HepG2 (cell line): Measurements from ENCODE around the gene LYPD3. TPM values are rescaled to one million over a fixed set of nuclear protein-coding genes. Genes with fewer than 3 reads are reported as not detected.

Source experiments
- CENPT ChIP-seq: sonication (generic); formaldehyde crosslinking; IDR thresholded peaks from 2 replicates; pipeline ENCODE4 v1.8.0; 2022; ENCODE audit warnings: low read depth, mild to moderate bottlenecking, moderate library complexity, missing genetic modification reagents
- CHD2 ChIP-seq: IDR thresholded peaks from 2 replicates; pipeline ENCODE4 v1.6.1; 2011; ENCODE audit warnings: low read depth, low read length, improper control_type of control experiment
- HDAC2 ChIP-seq: sonication (generic); formaldehyde crosslinking; IDR thresholded peaks from 2 replicates; pipeline ENCODE4 v1.4.0; 2020; ENCODE audit warnings: missing genetic modification reagents
- HOXD1 ChIP-seq: sonication (generic); formaldehyde crosslinking; IDR thresholded peaks from 2 replicates; pipeline ENCODE4 v1.5.0; 2020; ENCODE audit warnings: missing genetic modification reagents
- NCOA5 ChIP-seq: sonication (generic); formaldehyde crosslinking; IDR thresholded peaks from 2 replicates; pipeline ENCODE4 v1.4.0; 2020; ENCODE audit warnings: missing genetic modification reagents
- NFRKB ChIP-seq: fragments of 450-650 bp; IDR thresholded peaks from 2 replicates; pipeline ENCODE4 v1.6.1; 2017
- NR2F6 ChIP-seq, 2 experiments: IDR thresholded peaks; 2 replicates each; pipeline ENCODE4 v1.6.1; 2016; ENCODE audit warnings: antibody characterized with exemption in 1 of 2, mild to moderate bottlenecking in 1 of 2
- PLRG1 ChIP-seq: fragments of 450-650 bp; conservative IDR thresholded peaks from 2 replicates; pipeline ENCODE4 v1.6.1; 2016
- RCOR2 ChIP-seq: IDR thresholded peaks from 2 replicates; pipeline ENCODE4 v1.6.1; 2016; ENCODE audit warnings: missing biosample characterization, missing genetic modification reagents
- ZNF207 ChIP-seq: fragments of 450-650 bp; IDR thresholded peaks from 2 replicates; pipeline ENCODE4 v1.6.1; 2016; ENCODE audit warnings: antibody characterized with exemption, borderline replicate concordance
- ZNF296 ChIP-seq: sonication (generic); formaldehyde crosslinking; conservative IDR thresholded peaks from 2 replicates; pipeline ENCODE4 v1.5.0; 2020; ENCODE audit warnings: mild to moderate bottlenecking, missing genetic modification reagents
- ZNF331 ChIP-seq: sonication (generic); formaldehyde crosslinking; IDR thresholded peaks from 2 replicates; pipeline ENCODE4 v1.4.0; 2020; ENCODE audit warnings: missing genetic modification reagents
- ZNF34 ChIP-seq: sonication (generic); formaldehyde crosslinking; IDR thresholded peaks from 2 replicates; pipeline ENCODE4 v1.4.0; 2020; ENCODE audit warnings: mild to moderate bottlenecking, missing genetic modification reagents, borderline replicate concordance
- ZNF468 ChIP-seq: sonication (generic); formaldehyde crosslinking; IDR thresholded peaks from 2 replicates; pipeline ENCODE4 v1.8.0; 2022; ENCODE audit warnings: mild to moderate bottlenecking, moderate library complexity, missing genetic modification reagents
- ZNF646 ChIP-seq: sonication (generic); formaldehyde crosslinking; IDR thresholded peaks from 2 replicates; pipeline ENCODE4 v1.9.0; 2021; ENCODE audit warnings: mild to moderate bottlenecking, missing genetic modification reagents
- ZNF652 ChIP-seq: IDR thresholded peaks from 2 replicates; pipeline ENCODE4 v1.6.1; 2016; ENCODE audit warnings: low read depth, borderline replicate concordance
- polyA plus RNA-seq, 8 experiments: library from polyadenylated mRNA; depleted of rRNA in 3 of 8; stranded (reverse) in 7 of 8; unstranded in 1 of 8; fragments of >200 nt; fragmentation: Illumina TruSeq in 4 of 8; extraction: Trizol in 4 of 8; gene quantifications; 2 replicates each; pipeline versions ENCODE4 v1.2.1 to v1.2.3, GENCODE V29; 2011 to 2016; ENCODE audit warnings: low read depth in 4 of 8, missing spikeins in 1 of 8, mixed read lengths in 1 of 8; ENCODE audit not compliant: insufficient read depth in 1 of 8
- total RNA-seq, 5 experiments: library from RNA; depleted of rRNA; stranded (reverse); fragments of >200 nt; fragmentation: Illumina TruSeq; extraction: Trizol; gene quantifications; 2 replicates each; pipeline ENCODE4 v1.2.3, GENCODE V29; 2016; ENCODE audit warnings: low read depth in 1 of 5
- TF ChIP-seq, protein P1 (sequence below): sonication (generic); formaldehyde crosslinking; IDR thresholded peaks from 2 replicates; pipeline ENCODE4 v1.4.0; 2020; ENCODE audit warnings: missing genetic modification reagents
- TF ChIP-seq, protein P2 (sequence below): sonication (generic); formaldehyde crosslinking; IDR thresholded peaks from 2 replicates; pipeline ENCODE4 v1.5.1; 2020; ENCODE audit warnings: mild to moderate bottlenecking, missing genetic modification reagents, moderate library complexity
- TF ChIP-seq, protein P3 (sequence below): sonication (generic); formaldehyde crosslinking; IDR thresholded peaks from 2 replicates; pipeline ENCODE4 v1.4.0; 2020; ENCODE audit warnings: missing genetic modification reagents

The LYPD3 gene
- total and polyA plus RNA-seq, 2 of the 13 experiments (the other 11 are each of a cell fraction or from before 2014, with no cell fraction given) = 0.51 to 1.5 TPM

GRCh38 chr19:43499042-43499441, 33.6 kb upstream of the LYPD3 start (continued):
- no peak for TF ChIP-seq CENPT (CRISPR knock-in tag)
- TF ChIP-seq ZNF207 = no peak
- TF ChIP-seq, protein P1, sequence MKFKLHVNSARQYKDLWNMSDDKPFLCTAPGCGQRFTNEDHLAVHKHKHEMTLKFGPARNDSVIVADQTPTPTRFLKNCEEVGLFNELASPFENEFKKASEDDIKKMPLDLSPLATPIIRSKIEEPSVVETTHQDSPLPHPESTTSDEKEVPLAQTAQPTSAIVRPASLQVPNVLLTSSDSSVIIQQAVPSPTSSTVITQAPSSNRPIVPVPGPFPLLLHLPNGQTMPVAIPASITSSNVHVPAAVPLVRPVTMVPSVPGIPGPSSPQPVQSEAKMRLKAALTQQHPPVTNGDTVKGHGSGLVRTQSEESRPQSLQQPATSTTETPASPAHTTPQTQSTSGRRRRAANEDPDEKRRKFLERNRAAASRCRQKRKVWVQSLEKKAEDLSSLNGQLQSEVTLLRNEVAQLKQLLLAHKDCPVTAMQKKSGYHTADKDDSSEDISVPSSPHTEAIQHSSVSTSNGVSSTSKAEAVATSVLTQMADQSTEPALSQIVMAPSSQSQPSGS (CRISPR knock-in tag) = peak; percentile 50; the same call in 1 of the 2 replicates
- TF ChIP-seq ZNF34 = no peak
- no peak for TF ChIP-seq NFRKB
- TF ChIP-seq ZNF646 (CRISPR knock-in tag) = no peak
- no peak for TF ChIP-seq ZNF468
- TF ChIP-seq ZNF652 = no peak
- TF ChIP-seq HDAC2 = peak; percentile 70; the same call in 1 of the 2 replicates
- TF ChIP-seq, protein P2, sequence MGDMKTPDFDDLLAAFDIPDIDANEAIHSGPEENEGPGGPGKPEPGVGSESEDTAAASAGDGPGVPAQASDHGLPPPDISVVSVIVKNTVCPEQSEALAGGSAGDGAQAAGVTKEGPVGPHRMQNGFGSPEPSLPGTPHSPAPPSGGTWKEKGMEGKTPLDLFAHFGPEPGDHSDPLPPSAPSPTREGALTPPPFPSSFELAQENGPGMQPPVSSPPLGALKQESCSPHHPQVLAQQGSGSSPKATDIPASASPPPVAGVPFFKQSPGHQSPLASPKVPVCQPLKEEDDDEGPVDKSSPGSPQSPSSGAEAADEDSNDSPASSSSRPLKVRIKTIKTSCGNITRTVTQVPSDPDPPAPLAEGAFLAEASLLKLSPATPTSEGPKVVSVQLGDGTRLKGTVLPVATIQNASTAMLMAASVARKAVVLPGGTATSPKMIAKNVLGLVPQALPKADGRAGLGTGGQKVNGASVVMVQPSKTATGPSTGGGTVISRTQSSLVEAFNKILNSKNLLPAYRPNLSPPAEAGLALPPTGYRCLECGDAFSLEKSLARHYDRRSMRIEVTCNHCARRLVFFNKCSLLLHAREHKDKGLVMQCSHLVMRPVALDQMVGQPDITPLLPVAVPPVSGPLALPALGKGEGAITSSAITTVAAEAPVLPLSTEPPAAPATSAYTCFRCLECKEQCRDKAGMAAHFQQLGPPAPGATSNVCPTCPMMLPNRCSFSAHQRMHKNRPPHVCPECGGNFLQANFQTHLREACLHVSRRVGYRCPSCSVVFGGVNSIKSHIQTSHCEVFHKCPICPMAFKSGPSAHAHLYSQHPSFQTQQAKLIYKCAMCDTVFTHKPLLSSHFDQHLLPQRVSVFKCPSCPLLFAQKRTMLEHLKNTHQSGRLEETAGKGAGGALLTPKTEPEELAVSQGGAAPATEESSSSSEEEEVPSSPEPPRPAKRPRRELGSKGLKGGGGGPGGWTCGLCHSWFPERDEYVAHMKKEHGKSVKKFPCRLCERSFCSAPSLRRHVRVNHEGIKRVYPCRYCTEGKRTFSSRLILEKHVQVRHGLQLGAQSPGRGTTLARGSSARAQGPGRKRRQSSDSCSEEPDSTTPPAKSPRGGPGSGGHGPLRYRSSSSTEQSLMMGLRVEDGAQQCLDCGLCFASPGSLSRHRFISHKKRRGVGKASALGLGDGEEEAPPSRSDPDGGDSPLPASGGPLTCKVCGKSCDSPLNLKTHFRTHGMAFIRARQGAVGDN (CRISPR knock-in tag) = peak; percentile 68
- TF ChIP-seq PLRG1 = no peak
- TF ChIP-seq RCOR2 (CRISPR knock-in tag) = peak; percentile 46; the same call in 1 of the 2 replicates
- no peak for TF ChIP-seq HOXD1
- peak; percentile 73 for TF ChIP-seq ZNF331
- TF ChIP-seq, protein P3, sequence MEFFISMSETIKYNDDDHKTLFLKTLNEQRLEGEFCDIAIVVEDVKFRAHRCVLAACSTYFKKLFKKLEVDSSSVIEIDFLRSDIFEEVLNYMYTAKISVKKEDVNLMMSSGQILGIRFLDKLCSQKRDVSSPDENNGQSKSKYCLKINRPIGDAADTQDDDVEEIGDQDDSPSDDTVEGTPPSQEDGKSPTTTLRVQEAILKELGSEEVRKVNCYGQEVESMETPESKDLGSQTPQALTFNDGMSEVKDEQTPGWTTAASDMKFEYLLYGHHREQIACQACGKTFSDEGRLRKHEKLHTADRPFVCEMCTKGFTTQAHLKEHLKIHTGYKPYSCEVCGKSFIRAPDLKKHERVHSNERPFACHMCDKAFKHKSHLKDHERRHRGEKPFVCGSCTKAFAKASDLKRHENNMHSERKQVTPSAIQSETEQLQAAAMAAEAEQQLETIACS (CRISPR knock-in tag) = no peak
- TF ChIP-seq ZNF296 (CRISPR knock-in tag) = no peak
- TF ChIP-seq NR2F6 (IDR thresholded peaks at IDR 0.05) = peak; percentile 78
- TF ChIP-seq NR2F6 (CRISPR knock-in tag; IDR thresholded peaks at IDR 0.05) = peak; percentile 88
- peak; percentile 23; the same call in 1 of the 2 replicates for TF ChIP-seq CHD2
- TF ChIP-seq NCOA5 (CRISPR knock-in tag) = no peak
